Measurements from ENCODE around the gene MFAP3L.

Gene MFAP3L

DNA sequence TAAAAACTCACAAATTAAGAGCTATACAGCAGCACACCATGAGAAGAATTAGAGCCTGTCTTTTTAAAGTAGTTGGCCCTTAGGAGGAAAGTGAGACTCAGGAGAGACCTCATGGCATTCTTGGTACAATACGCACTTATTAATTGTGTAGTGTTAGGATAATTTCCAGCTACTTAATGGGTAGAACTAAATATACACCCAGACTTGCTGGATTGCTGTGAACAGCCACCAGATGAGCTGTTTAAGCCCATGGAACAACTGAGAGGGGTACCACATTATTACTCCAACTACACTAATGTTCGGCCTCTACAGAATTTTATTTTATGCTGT lies 13.6 kb downstream of the MFAP3L start:
- TF ChIP-seq, protein P1, sequence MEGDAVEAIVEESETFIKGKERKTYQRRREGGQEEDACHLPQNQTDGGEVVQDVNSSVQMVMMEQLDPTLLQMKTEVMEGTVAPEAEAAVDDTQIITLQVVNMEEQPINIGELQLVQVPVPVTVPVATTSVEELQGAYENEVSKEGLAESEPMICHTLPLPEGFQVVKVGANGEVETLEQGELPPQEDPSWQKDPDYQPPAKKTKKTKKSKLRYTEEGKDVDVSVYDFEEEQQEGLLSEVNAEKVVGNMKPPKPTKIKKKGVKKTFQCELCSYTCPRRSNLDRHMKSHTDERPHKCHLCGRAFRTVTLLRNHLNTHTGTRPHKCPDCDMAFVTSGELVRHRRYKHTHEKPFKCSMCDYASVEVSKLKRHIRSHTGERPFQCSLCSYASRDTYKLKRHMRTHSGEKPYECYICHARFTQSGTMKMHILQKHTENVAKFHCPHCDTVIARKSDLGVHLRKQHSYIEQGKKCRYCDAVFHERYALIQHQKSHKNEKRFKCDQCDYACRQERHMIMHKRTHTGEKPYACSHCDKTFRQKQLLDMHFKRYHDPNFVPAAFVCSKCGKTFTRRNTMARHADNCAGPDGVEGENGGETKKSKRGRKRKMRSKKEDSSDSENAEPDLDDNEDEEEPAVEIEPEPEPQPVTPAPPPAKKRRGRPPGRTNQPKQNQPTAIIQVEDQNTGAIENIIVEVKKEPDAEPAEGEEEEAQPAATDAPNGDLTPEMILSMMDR (IDR thresholded peaks at IDR 0.05; ENCODE audit: control extremely low read depth, extremely low read depth, low read depth, missing control alignments), result no peak
- CTCF ChIA-PET, result interaction anchor here (1.1 kb wide), 1 partner anchor 19 kb away, joined by 3 read pairs; no protein-coding TSS in a partner anchor

DNA sequence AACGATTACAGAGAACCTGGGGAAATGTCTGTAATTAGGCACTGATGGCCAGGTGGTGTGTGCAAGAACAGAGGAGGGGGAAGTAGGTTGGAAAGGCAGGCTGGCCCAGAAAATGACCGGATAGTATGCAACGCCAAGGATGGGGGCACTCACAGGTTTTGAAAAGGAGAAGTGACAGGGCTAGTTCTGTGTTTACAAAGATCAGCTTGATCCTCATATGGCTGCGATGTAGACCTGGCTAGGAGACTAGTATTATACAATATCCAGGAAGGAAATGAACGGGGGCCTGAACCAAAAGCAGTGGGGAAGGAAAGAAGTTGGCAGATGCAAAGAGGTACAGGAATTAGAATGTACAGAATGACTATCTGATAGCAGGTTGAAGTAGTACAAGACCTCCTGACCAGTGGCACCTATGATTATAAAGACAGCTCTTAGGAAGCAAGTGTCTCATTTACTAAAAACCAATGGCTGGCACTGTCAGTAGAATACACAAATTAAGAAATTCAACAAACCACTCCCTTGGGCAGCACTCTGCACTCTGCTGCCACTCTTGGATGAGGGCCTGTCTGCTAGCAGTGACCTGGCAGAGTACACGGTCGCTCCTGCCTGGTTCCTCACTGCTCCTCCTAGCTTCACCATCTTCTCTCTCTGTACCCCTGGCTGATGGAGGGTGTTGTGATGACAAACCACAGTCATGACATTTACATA lies 14.1 kb downstream of the MFAP3L start:
- ChIA-PET CTCF (interaction anchor here (1.1 kb wide), 1 partner anchor 20 kb away, joined by 3 read pairs; no protein-coding TSS in a partner anchor), POLR2A (no interaction called here)
- DNase-seq (ENCODE audit: extremely low spot score), result no peak
- TF ChIP-seq, protein P1 (IDR thresholded peaks at IDR 0.05; ENCODE audit: control extremely low read depth, extremely low read depth, low read depth, missing control alignments), result no peak

More for the DNA sequence above, 13.6 kb downstream of the MFAP3L start:
- no peak for DNase-seq (ENCODE audit: extremely low spot score)
- POLR2A ChIA-PET, result no interaction called here

DNA sequence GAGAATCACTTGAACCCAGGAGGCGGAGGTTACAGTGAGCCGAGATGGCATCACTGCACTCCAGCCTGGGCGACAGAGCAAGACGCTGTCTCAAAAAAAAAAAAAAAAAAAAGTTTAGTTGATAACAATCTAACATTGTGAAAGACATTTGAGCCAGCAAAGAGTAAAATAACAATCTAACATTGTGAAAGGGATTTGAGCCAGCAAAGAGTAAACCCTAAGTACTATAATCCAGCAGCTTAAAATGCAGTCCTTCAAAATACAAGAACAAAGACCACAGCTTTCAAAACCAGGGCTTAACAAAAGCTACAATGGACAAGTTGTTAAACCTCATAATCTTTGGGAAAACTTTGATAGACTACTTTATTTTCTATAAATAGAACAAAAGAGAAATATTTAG lies 16.9 kb downstream of the MFAP3L start:
- no peak for DNase-seq (ENCODE audit: extremely low spot score)
- POLR2A ChIA-PET, result no interaction called here
- CTCF ChIA-PET, result no interaction called here
- TF ChIP-seq, protein P1 (IDR thresholded peaks at IDR 0.05; ENCODE audit: control extremely low read depth, extremely low read depth, low read depth, missing control alignments), result no peak

DNA sequence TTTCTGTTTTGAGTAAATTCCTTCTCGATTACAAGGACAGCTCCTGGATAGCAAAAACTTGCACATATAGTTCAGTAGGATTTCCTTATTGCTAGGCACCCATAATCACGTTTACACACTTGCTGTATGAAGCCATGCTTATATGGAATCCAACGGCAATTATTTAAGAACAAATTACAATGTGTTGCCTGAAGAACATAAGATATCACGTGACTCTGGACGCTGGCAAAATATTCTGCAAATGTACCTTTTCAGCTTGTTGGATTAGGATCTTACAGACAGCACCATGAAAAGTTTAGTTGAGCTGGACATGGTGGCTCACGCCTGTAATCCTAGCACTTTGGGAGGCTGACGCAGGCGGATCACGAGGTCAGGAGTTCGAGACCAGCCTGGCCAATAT lies 17.4 kb downstream of the MFAP3L start:
- CTCF ChIA-PET, result interaction anchor here (1.1 kb wide), 1 partner anchor 198 kb away, joined by 3 read pairs; no protein-coding TSS in a partner anchor
- TF ChIP-seq, protein P1 (IDR thresholded peaks at IDR 0.05; ENCODE audit: control extremely low read depth, extremely low read depth, low read depth, missing control alignments), result no peak
- POLR2A ChIA-PET, result no interaction called here
- no peak for DNase-seq (ENCODE audit: extremely low spot score)

DNA sequence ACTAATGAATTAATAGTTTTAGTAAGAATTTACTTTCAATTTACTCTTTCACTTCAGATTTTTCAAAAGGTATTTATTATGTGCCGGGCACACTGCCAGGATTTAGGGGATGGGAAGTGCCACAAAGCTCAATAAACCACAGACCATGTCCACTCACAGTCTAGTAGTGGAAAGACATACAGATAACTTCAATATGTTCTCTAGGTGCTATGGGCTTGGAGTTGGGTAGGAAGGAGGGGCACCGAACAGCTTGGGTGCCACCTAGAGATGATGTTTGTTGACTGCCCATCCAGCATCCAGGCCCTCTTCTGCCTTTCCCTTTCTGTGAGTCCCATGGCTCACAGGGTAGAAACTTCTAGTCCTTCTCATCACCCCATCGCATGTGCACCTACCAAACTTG lies 17.8 kb downstream of the MFAP3L start:
- DNase-seq (ENCODE audit: extremely low spot score), result no peak
- ChIA-PET POLR2A (no interaction called here), CTCF (interaction anchor here (1.1 kb wide), 1 partner anchor 198 kb away, joined by 3 read pairs; no protein-coding TSS in a partner anchor)

DNA sequence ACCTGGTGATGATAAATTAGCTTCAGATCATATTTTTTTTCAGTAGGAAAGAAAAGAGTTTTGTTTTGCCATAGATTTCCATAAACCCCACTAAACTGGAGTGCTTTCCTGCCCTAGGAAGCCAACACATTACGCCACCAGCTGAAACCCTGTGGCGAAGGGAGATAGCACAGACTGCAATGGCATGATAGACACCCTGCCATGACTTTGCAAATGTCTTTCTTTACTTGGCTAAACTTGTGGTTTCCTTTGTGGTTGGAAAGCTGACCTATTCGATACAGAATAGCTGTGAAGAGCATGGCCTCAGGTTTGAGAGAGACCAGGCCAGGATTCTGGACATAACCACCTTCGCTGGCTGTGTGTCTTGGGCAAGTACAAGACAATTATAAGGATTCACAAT lies 19.1 kb downstream of the MFAP3L start:
- ChIA-PET POLR2A (no interaction called here), CTCF (no interaction called here)
- TF ChIP-seq, protein P1 (IDR thresholded peaks at IDR 0.05; ENCODE audit: control extremely low read depth, extremely low read depth, low read depth, missing control alignments), result no peak
- no peak for DNase-seq (ENCODE audit: extremely low spot score)

More for the DNA sequence above, 17.8 kb downstream of the MFAP3L start:
- TF ChIP-seq, protein P1 (IDR thresholded peaks at IDR 0.05; ENCODE audit: control extremely low read depth, extremely low read depth, low read depth, missing control alignments), result no peak
